ENCODE data around the gene PTPRN2. TPM values are rescaled to one million over a fixed set of nuclear protein-coding genes. Genes with fewer than 3 reads are reported as not detected.

Gene PTPRN2
- total and polyA plus RNA-seq, 2 of the 13 experiments (the other 11 are each of a cell fraction or from before 2014, with no cell fraction given) = 2.5 to 24.2 TPM

DNA sequence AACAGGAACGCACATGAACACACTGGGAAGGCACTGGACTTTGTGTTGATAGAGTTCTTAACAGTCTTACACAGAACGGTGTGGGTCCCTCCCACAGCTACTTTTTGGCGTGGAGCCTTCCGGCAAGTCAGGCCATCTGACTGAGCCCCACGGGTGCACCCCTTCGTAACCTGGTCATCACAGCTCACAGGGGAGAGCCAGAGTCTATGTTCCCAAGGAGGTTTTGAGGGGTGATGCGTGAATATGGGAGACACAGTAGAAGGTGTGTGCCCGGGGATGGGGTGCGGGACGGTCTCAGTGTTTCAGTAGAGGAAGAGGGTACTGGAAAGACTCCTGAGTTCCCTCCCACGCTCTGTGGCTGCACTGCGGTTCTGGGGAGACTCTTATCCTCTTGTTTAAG lies 959.2 kb downstream of the PTPRN2 start:
- TF ChIP-seq SOX6 (IDR thresholded peaks at IDR 0.05) (no peak), SOX6 (CRISPR knock-in tag; IDR thresholded peaks at IDR 0.05) (no peak), SNRNP70 (IDR thresholded peaks at IDR 0.05; ENCODE audit: low read depth, low read length) (no peak), ZNF10 (CRISPR knock-in tag; IDR thresholded peaks at IDR 0.05; ENCODE audit: borderline replicate concordance, low read depth) (no peak), ZNF317 (CRISPR knock-in tag; IDR thresholded peaks at IDR 0.05) (no peak), ZNF33A (CRISPR knock-in tag; IDR thresholded peaks at IDR 0.05; ENCODE audit: borderline replicate concordance) (no peak), ATM (IDR thresholded peaks at IDR 0.05; ENCODE audit: borderline replicate concordance) (no peak), NR1H2 (CRISPR knock-in tag; IDR thresholded peaks at IDR 0.05; ENCODE audit: borderline replicate concordance, low read depth) (no peak), WIZ (CRISPR knock-in tag; IDR thresholded peaks at IDR 0.05) (no peak), NR2F6 (IDR thresholded peaks at IDR 0.05) (no peak), NR2F6 (CRISPR knock-in tag; IDR thresholded peaks at IDR 0.05) (no peak), ZNF282 (IDR thresholded peaks at IDR 0.05; ENCODE audit: partially characterized antibody) (no peak), SMAD9 (CRISPR knock-in tag; IDR thresholded peaks at IDR 0.05) (no peak), RXRA (CRISPR knock-in tag; IDR thresholded peaks at IDR 0.05) (no peak), HOMEZ (CRISPR knock-in tag; IDR thresholded peaks at IDR 0.05; ENCODE audit: low read depth) (no peak), KDM5B (CRISPR knock-in tag; IDR thresholded peaks at IDR 0.05; ENCODE audit: borderline replicate concordance) (no peak)
- TF ChIP-seq, protein P1, sequence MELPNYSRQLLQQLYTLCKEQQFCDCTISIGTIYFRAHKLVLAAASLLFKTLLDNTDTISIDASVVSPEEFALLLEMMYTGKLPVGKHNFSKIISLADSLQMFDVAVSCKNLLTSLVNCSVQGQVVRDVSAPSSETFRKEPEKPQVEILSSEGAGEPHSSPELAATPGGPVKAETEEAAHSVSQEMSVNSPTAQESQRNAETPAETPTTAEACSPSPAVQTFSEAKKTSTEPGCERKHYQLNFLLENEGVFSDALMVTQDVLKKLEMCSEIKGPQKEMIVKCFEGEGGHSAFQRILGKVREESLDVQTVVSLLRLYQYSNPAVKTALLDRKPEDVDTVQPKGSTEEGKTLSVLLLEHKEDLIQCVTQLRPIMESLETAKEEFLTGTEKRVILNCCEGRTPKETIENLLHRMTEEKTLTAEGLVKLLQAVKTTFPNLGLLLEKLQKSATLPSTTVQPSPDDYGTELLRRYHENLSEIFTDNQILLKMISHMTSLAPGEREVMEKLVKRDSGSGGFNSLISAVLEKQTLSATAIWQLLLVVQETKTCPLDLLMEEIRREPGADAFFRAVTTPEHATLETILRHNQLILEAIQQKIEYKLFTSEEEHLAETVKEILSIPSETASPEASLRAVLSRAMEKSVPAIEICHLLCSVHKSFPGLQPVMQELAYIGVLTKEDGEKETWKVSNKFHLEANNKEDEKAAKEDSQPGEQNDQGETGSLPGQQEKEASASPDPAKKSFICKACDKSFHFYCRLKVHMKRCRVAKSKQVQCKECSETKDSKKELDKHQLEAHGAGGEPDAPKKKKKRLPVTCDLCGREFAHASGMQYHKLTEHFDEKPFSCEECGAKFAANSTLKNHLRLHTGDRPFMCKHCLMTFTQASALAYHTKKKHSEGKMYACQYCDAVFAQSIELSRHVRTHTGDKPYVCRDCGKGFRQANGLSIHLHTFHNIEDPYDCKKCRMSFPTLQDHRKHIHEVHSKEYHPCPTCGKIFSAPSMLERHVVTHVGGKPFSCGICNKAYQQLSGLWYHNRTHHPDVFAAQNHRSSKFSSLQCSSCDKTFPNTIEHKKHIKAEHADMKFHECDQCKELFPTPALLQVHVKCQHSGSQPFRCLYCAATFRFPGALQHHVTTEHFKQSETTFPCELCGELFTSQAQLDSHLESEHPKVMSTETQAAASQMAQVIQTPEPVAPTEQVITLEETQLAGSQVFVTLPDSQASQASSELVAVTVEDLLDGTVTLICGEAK (IDR thresholded peaks at IDR 0.05) = no peak
- TF ChIP-seq, protein P1 (CRISPR knock-in tag; IDR thresholded peaks at IDR 0.05) = no peak
- no peaks in the 10 kb centered on the region for H3K9me3 ChIP-seq (ENCODE audit: low read length)
- no peaks in the 10 kb centered on the region; the same call in 1 of the 2 replicates for H4K20me1 ChIP-seq (ENCODE audit: insufficient read depth, low read length)
- ATAC-seq = no peak
- no peaks in the 10 kb centered on the region for H3K79me2 ChIP-seq (ENCODE audit: insufficient read depth, low read length)
- no peaks in the 10 kb centered on the region for H3K36me3 ChIP-seq (replicated peaks in 1 of 2; ENCODE audit: control insufficient read depth in 1 of 2, insufficient read depth in 2 of 2, low read length in 2 of 2)
- 74% methylated on average over 11 of the region's 12 CpGs for WGBS (ENCODE audit: low lambda C conversion rate)
- no peak for FAIRE-seq
- no peak for DNase-seq (ENCODE audit: low spot score)
- no peak overlapping the region for H3K9ac ChIP-seq (ENCODE audit: insufficient read depth, low read depth, low read length)
- H3K4me2 ChIP-seq (ENCODE audit: low read depth, low read length) = no peak overlapping the region
- no TSS peak for BruUV-seq (replicated peaks)
- peaks cover 4 to 43% of the 10 kb centered on the region in 2 experiments; a peak in 3 of 5 replicates for H3K27me3 ChIP-seq (ENCODE audit: control insufficient read depth in 1 of 2, insufficient read depth in 2 of 2, low read length in 2 of 2)
- ChIA-PET CTCF (ENCODE audit: low intra/inter-chr PET ratio, low total read pairs) (no interaction called here), POLR2A (no interaction called here)
- H3K4me3 ChIP-seq (replicated peaks in 1 of 3; ENCODE audit: insufficient read depth in 1 of 3, low read depth in 2 of 3, low read length in 3 of 3) = no peak overlapping the region
- no peaks in the 10 kb centered on the region for H3K4me1 ChIP-seq (ENCODE audit: insufficient read depth, low read length)
- intact Hi-C loops (cut with micrococcal nuclease; ENCODE audit: unreplicated experiment) = no loop called here
- no peak overlapping the region for H2AFZ ChIP-seq (ENCODE audit: low read length)
- no peak overlapping the region for H3K27ac ChIP-seq (ENCODE audit: extremely low read length, insufficient read depth, low read length)
- in situ Hi-C loops (cut with HindIII; ENCODE audit: extremely low pct_ligation_motif_present, low pct_unique_long_range_greater_than_20kb) = no loop called here
